HG02884 (cell line): Measurements from ENCODE around the gene FOXS1.

ENCODE experiments used
- ATAC-seq: cut with Tn5 transposase; IDR thresholded peaks from one replicate; pipeline ENCODE4 v1.9.1; 2021; ENCODE audit warnings: mild to moderate bottlenecking, moderate library complexity; ENCODE audit not compliant: unreplicated experiment

The FOXS1 gene

GRCh38 chr20:31801508-31801907, 43.9 kb downstream of the FOXS1 start:
- ATAC-seq, result no peak

DNA sequence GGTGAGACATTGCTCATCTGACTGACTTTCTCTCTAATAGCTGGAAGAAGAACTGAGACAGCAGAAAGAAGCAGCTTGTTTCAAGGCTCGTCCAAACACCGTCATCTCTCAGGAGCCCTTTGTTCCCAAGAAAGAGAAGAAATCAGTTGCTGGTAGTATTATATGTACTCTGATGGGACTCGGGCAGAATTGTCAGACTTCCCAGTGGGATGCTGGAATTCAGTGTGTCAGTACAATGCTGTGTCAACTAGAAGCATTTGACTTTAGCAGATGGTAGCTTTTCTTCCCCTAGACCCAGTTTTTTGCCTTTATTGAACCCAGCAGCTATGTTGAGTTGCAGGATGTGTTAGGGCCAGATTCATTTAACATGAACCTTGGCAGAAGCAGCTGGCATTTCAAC, 48.0 kb downstream of the FOXS1 start:
- ATAC-seq, result no peak
